OCI-LY1 (cell line): ENCODE measurements around the gene ANO8.

Experiments used
- EZH2 ChIP-seq: fragments of 200-600 bp; sonication (generic), shearing (Covaris generic); IDR thresholded peaks from 2 replicates; pipeline ENCODE4 v1.8.0; 2017; ENCODE audit warnings: borderline replicate concordance, mixed run types, mild to moderate bottlenecking, antibody characterized with exemption, low read length, moderate library complexity, mixed read lengths
- TF ChIP-seq, protein P1 (sequence below): fragments of 200-600 bp; sonication (generic), shearing (Covaris generic); IDR thresholded peaks from 2 replicates; pipeline ENCODE4 v1.5.1; 2017; ENCODE audit warnings: mild to moderate bottlenecking, antibody characterized with exemption, low read length, moderate library complexity, mixed read lengths

GRCh38 chr19:17348700-17349099 is 14.0 kb upstream of the ANO8 start:
- TF ChIP-seq, protein P1, sequence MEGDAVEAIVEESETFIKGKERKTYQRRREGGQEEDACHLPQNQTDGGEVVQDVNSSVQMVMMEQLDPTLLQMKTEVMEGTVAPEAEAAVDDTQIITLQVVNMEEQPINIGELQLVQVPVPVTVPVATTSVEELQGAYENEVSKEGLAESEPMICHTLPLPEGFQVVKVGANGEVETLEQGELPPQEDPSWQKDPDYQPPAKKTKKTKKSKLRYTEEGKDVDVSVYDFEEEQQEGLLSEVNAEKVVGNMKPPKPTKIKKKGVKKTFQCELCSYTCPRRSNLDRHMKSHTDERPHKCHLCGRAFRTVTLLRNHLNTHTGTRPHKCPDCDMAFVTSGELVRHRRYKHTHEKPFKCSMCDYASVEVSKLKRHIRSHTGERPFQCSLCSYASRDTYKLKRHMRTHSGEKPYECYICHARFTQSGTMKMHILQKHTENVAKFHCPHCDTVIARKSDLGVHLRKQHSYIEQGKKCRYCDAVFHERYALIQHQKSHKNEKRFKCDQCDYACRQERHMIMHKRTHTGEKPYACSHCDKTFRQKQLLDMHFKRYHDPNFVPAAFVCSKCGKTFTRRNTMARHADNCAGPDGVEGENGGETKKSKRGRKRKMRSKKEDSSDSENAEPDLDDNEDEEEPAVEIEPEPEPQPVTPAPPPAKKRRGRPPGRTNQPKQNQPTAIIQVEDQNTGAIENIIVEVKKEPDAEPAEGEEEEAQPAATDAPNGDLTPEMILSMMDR = no peak
- TF ChIP-seq EZH2 = no peak
